GM12878 (cell line): ENCODE results near the gene IGFLR1. TPM values are rescaled to one million over a fixed set of nuclear protein-coding genes. Genes with fewer than 3 reads are reported as not detected.

Experiments used
- IKZF1 ChIP-seq: fragments of 450-650 bp; conservative IDR thresholded peaks from 2 replicates; pipeline ENCODE4 v1.6.1; 2017; ENCODE audit warnings: antibody characterized with exemption, mild to moderate bottlenecking
- KLF5 ChIP-seq: fragments of 450-650 bp; IDR thresholded peaks from 2 replicates; pipeline ENCODE4 v1.6.1; 2014; ENCODE audit warnings: mild to moderate bottlenecking; ENCODE audit not compliant: partially characterized antibody
- MYC ChIP-seq: IDR thresholded peaks from 2 replicates; pipeline ENCODE4 v1.6.1; 2011; ENCODE audit warnings: mild to moderate bottlenecking, low read length, moderate library complexity, inconsistent platforms; ENCODE audit not compliant: insufficient read depth, insufficient replicate concordance, insufficient read length, severe bottlenecking
- NFYB ChIP-seq: IDR thresholded peaks from 2 replicates; pipeline ENCODE4 v1.6.1; 2011; ENCODE audit warnings: low read depth, mild to moderate bottlenecking, low read length, improper control_type of control experiment, moderate library complexity; ENCODE audit not compliant: insufficient read depth
- NR2C2 ChIP-seq: IDR thresholded peaks from 2 replicates; pipeline ENCODE4 v1.6.1; 2011; ENCODE audit warnings: borderline replicate concordance, low read depth; ENCODE audit not compliant: control insufficient read depth, insufficient read length
- NRF1 ChIP-seq: conservative IDR thresholded peaks from 2 replicates; pipeline ENCODE4 v1.6.1; 2011; ENCODE audit warnings: mild to moderate bottlenecking, low read depth, low read length, improper control_type of control experiment
- POLR2A ChIP-seq: IDR thresholded peaks from 2 replicates; pipeline ENCODE4 v1.6.1; 2011; ENCODE audit warnings: low read depth, mild to moderate bottlenecking, low read length
- POU2F2 ChIP-seq: IDR thresholded peaks from 3 replicates; pipeline ENCODE4 v1.6.1; 2011; ENCODE audit warnings: low read depth, mild to moderate bottlenecking, low read length, borderline replicate concordance
- RAD51 ChIP-seq: fragments of 450-650 bp; IDR thresholded peaks from 2 replicates; pipeline ENCODE4 v1.6.1; 2016; ENCODE audit warnings: moderate library complexity, mild to moderate bottlenecking, inconsistent platforms
- RELA ChIP-seq: fragments of 450-650 bp; IDR thresholded peaks from 2 replicates; pipeline ENCODE4 v1.8.0; 2014; ENCODE audit warnings: borderline replicate concordance; ENCODE audit not compliant: partially characterized antibody
- RFX5 ChIP-seq: IDR thresholded peaks from 2 replicates; pipeline ENCODE4 v1.6.1; 2011; ENCODE audit warnings: low read depth, low read length, improper control_type of control experiment
- SMAD5 ChIP-seq: IDR thresholded peaks from 2 replicates; pipeline ENCODE4 v1.6.1; 2016; ENCODE audit warnings: antibody characterized with exemption, low read depth
- SPI1 ChIP-seq: IDR thresholded peaks from 2 replicates; pipeline ENCODE4 v1.6.1; 2011; ENCODE audit warnings: low read depth, mild to moderate bottlenecking, low read length, moderate library complexity, borderline replicate concordance; ENCODE audit not compliant: insufficient read depth
- STAT3 ChIP-seq: IDR thresholded peaks from 2 replicates; pipeline ENCODE4 v1.6.1; 2011; ENCODE audit warnings: low read depth, low read length, improper control_type of control experiment
- TARDBP ChIP-seq: IDR thresholded peaks from 2 replicates; pipeline ENCODE4 v1.6.1; 2016; ENCODE audit warnings: borderline replicate concordance
- ZBED1 ChIP-seq: IDR thresholded peaks from 2 replicates; pipeline ENCODE4 v1.6.1; 2016; ENCODE audit warnings: borderline replicate concordance
- polyA plus RNA-seq, 11 experiments: library from polyadenylated mRNA; depleted of rRNA in 4 of 11; unstranded in 6 of 11; stranded (reverse) in 5 of 11; fragments of >200 nt; fragmentation: Nextera tagmentation in 4 of 11; fragmentation: Illumina TruSeq in 1 of 11; extraction: Ambion mirVana in 4 of 11; extraction: Trizol in 1 of 11; gene quantifications; 1 replicate in 1 of 11; 2 replicates in 10 of 11; pipeline versions ENCODE4 v1.2.1 to v1.2.3, GENCODE V29; 2011 to 2016; ENCODE audit warnings: inconsistent platforms in 2 of 11, missing spikeins in 2 of 11, low read depth in 1 of 11
- total RNA-seq, 4 experiments: library from RNA; depleted of rRNA in 3 of 4; stranded (reverse); fragments of >200 nt in 3 of 4; fragmentation: Illumina TruSeq in 1 of 4; extraction: Trizol in 1 of 4; gene quantifications; 2 replicates each; pipeline versions ENCODE4 v1.2.1 to v1.2.3, GENCODE V29; 2013 to 2021
- TF ChIP-seq, protein P1 (sequence below): fragments of 450-650 bp; IDR thresholded peaks from 2 replicates; pipeline ENCODE4 v1.6.1; 2017; ENCODE audit warnings: antibody characterized with exemption, mild to moderate bottlenecking, moderate library complexity
- TF ChIP-seq, protein P2 (sequence below): fragments of 450-650 bp; IDR thresholded peaks from 2 replicates; pipeline ENCODE4 v1.6.1; 2017; ENCODE audit warnings: mild to moderate bottlenecking, moderate library complexity
- TF ChIP-seq, protein P3 (sequence below): fragments of 450-650 bp; IDR thresholded peaks from 2 replicates; pipeline ENCODE4 v1.6.1; 2018; ENCODE audit warnings: borderline replicate concordance, mild to moderate bottlenecking; ENCODE audit not compliant: partially characterized antibody
- TF ChIP-seq, protein P4 (sequence below): IDR thresholded peaks from 2 replicates; pipeline ENCODE4 v1.6.1; 2011; ENCODE audit warnings: mild to moderate bottlenecking, low read depth, low read length, moderate library complexity; ENCODE audit not compliant: insufficient replicate concordance

IGFLR1 gene
- total and polyA plus RNA-seq, 10 of the 15 experiments (the other 5 are each of a cell fraction or from before 2014, with no cell fraction given), result 2.5 to 39.9 (median 24.8) TPM

DNA sequence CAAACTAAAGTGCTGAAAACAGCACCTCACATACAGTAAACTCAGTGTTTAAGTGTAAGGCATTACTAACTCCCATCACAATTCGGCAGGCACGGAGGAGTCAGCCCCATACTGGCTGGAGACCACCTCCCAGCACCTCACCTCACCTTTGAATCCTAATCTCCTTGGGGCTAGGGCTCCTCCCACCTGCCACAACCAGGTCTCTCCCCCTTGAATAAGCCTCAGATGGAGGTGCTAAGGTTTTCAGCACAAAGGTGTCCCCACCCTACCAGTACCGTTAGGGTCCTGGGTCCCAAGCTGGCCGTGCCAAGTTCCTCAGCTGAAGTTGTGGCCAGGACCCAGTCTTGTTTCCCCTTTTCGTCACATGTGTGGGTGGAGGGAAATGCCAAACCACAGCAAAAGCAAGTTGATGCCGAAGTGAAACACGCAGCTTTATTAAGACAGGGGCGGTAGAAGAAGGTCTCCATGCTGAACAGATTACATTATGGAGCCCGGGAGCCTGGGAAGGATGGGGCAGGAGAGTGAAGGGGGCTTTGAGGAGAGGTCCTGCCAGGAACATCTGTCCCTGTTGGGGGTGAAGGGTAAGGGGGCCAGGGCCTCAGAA is at the start of gene IGFLR1 (continued):
- TF ChIP-seq, protein P1, sequence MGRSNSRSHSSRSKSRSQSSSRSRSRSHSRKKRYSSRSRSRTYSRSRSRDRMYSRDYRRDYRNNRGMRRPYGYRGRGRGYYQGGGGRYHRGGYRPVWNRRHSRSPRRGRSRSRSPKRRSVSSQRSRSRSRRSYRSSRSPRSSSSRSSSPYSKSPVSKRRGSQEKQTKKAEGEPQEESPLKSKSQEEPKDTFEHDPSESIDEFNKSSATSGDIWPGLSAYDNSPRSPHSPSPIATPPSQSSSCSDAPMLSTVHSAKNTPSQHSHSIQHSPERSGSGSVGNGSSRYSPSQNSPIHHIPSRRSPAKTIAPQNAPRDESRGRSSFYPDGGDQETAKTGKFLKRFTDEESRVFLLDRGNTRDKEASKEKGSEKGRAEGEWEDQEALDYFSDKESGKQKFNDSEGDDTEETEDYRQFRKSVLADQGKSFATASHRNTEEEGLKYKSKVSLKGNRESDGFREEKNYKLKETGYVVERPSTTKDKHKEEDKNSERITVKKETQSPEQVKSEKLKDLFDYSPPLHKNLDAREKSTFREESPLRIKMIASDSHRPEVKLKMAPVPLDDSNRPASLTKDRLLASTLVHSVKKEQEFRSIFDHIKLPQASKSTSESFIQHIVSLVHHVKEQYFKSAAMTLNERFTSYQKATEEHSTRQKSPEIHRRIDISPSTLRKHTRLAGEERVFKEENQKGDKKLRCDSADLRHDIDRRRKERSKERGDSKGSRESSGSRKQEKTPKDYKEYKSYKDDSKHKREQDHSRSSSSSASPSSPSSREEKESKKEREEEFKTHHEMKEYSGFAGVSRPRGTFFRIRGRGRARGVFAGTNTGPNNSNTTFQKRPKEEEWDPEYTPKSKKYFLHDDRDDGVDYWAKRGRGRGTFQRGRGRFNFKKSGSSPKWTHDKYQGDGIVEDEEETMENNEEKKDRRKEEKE, result no peak
- no peak for TF ChIP-seq RFX5
- TF ChIP-seq NR2C2, result no peak
- TF ChIP-seq, protein P2, sequence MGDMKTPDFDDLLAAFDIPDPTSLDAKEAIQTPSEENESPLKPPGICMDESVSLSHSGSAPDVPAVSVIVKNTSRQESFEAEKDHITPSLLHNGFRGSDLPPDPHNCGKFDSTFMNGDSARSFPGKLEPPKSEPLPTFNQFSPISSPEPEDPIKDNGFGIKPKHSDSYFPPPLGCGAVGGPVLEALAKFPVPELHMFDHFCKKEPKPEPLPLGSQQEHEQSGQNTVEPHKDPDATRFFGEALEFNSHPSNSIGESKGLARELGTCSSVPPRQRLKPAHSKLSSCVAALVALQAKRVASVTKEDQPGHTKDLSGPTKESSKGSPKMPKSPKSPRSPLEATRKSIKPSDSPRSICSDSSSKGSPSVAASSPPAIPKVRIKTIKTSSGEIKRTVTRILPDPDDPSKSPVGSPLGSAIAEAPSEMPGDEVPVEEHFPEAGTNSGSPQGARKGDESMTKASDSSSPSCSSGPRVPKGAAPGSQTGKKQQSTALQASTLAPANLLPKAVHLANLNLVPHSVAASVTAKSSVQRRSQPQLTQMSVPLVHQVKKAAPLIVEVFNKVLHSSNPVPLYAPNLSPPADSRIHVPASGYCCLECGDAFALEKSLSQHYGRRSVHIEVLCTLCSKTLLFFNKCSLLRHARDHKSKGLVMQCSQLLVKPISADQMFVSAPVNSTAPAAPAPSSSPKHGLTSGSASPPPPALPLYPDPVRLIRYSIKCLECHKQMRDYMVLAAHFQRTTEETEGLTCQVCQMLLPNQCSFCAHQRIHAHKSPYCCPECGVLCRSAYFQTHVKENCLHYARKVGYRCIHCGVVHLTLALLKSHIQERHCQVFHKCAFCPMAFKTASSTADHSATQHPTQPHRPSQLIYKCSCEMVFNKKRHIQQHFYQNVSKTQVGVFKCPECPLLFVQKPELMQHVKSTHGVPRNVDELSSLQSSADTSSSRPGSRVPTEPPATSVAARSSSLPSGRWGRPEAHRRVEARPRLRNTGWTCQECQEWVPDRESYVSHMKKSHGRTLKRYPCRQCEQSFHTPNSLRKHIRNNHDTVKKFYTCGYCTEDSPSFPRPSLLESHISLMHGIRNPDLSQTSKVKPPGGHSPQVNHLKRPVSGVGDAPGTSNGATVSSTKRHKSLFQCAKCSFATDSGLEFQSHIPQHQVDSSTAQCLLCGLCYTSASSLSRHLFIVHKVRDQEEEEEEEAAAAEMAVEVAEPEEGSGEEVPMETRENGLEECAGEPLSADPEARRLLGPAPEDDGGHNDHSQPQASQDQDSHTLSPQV, result no peak
- no peak for TF ChIP-seq NRF1
- peak; percentile 91; the same call in 2 of the 3 replicates for TF ChIP-seq POU2F2
- peak; percentile 97 for TF ChIP-seq RELA
- peak; percentile 77 for TF ChIP-seq SPI1
- no peak for TF ChIP-seq NFYB
- TF ChIP-seq, protein P3, sequence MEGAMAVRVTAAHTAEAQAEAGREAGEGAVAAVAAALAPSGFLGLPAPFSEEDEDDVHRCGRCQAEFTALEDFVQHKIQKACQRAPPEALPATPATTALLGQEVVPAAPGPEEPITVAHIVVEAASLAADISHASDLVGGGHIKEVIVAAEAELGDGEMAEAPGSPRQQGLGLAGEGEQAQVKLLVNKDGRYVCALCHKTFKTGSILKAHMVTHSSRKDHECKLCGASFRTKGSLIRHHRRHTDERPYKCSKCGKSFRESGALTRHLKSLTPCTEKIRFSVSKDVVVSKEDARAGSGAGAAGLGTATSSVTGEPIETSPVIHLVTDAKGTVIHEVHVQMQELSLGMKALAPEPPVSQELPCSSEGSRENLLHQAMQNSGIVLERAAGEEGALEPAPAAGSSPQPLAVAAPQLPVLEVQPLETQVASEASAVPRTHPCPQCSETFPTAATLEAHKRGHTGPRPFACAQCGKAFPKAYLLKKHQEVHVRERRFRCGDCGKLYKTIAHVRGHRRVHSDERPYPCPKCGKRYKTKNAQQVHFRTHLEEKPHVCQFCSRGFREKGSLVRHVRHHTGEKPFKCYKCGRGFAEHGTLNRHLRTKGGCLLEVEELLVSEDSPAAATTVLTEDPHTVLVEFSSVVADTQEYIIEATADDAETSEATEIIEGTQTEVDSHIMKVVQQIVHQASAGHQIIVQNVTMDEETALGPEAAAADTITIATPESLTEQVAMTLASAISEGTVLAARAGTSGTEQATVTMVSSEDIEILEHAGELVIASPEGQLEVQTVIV, result no peak
- TF ChIP-seq POLR2A, result peak; percentile 90
- peak; percentile 58 for TF ChIP-seq RAD51
- peak; percentile 66; the same call in 1 of the 2 replicates for TF ChIP-seq SMAD5
- peak; percentile 79 for TF ChIP-seq IKZF1
- peak; percentile 76 for TF ChIP-seq KLF5
- no peak for TF ChIP-seq STAT3
- TF ChIP-seq, protein P4, sequence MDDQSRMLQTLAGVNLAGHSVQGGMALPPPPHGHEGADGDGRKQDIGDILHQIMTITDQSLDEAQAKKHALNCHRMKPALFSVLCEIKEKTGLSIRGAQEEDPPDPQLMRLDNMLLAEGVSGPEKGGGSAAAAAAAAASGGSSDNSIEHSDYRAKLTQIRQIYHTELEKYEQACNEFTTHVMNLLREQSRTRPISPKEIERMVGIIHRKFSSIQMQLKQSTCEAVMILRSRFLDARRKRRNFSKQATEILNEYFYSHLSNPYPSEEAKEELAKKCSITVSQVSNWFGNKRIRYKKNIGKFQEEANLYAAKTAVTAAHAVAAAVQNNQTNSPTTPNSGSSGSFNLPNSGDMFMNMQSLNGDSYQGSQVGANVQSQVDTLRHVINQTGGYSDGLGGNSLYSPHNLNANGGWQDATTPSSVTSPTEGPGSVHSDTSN, result peak; percentile 9
- peak; percentile 64; the same call in 1 of the 2 replicates for TF ChIP-seq ZBED1
- TF ChIP-seq MYC, result no peak
- TF ChIP-seq TARDBP, result no peak
